ENCODE measurements around the gene STK35. TPM values are rescaled to one million over a fixed set of nuclear protein-coding genes. Genes with fewer than 3 reads are reported as not detected.

Gene STK35
- total and polyA plus RNA-seq, 2 donors (not counting 3 experiments of a cell fraction or from before 2014, with no cell fraction given): 10.2 to 17.5 TPM

DNA sequence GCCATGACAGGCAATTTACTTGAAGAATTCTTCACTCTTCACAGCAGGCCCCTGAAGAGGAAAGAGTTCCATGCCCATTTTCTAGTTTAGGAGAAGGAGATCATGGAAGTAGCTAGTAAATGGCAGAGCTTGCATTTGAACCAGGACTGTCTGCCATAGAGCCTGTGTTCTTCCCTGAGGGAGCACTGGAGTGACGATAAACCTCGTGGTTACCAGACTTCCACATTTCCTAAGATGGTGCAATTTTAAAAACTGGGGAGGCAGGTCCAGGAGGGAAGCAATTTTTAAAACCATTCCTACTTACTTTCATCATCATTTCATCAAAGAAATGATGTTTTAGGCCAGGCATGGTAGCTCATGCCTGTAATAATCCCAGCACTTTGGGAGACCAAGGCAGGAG lies 36.8 kb downstream of the STK35 start:
- TF ChIP-seq JUN (IDR thresholded peaks at IDR 0.05; ENCODE audit: borderline replicate concordance, insufficient read depth, insufficient read length, low read depth) (no peak), GATA2 (IDR thresholded peaks at IDR 0.05; ENCODE audit: insufficient read depth, insufficient read length, low read depth, low read length) (no peak), EZH2 (IDR thresholded peaks at IDR 0.05; ENCODE audit: borderline replicate concordance, low read depth, low read length, severe bottlenecking) (no peak), MYC (IDR thresholded peaks at IDR 0.05; ENCODE audit: low read depth, low read length) (no peak), CTCF (IDR thresholded peaks at IDR 0.05; ENCODE audit: extremely low read depth in 1 of 2, insufficient read depth in 1 of 2, low read depth in 1 of 2, low read length in 2 of 2) (no peak), POLR2A (IDR thresholded peaks at IDR 0.05; ENCODE audit: low read depth, low read length) (no peak), FOS (IDR thresholded peaks at IDR 0.05; ENCODE audit: borderline replicate concordance, insufficient read depth, low read length) (no peak), MAX (IDR thresholded peaks at IDR 0.05; ENCODE audit: insufficient read depth, insufficient read length) (no peak), POLR2AphosphoS5 (IDR thresholded peaks at IDR 0.05; ENCODE audit: insufficient read depth, low read depth, low read length) (no peak)
- H3K9ac ChIP-seq (replicated peaks; ENCODE audit: extremely low read depth, insufficient read depth, low read length): no peak overlapping the region
- no peaks in the 10 kb centered on the region for H3K36me3 ChIP-seq (ENCODE audit: control insufficient read depth in 2 of 2, extremely low read depth in 1 of 2, insufficient read depth in 2 of 2, low read length in 2 of 2)
- H3K27ac ChIP-seq (ENCODE audit: insufficient read depth, low read depth, low read length): no peak overlapping the region
- ChIA-PET CTCF (interaction anchor here (1.1 to 2.0 kb wide), 2 partner anchors 13 to 34 kb away, joined by 3 to 7 read pairs; no protein-coding TSS in a partner anchor), POLR2A (no interaction called here)
- DNase-seq (ENCODE audit: low read depth, low spot score) (no peak), FAIRE-seq (no peak)
- dilution Hi-C loops (cut with MboI; ENCODE audit: extremely low pct_ligation_motif_present, low sequenced_read_pairs): no loop called here
- H3K27me3 ChIP-seq (ENCODE audit: control insufficient read depth in 2 of 2, insufficient read depth in 2 of 2, low read length in 2 of 2): no peaks in the 10 kb centered on the region
- no peaks in the 10 kb centered on the region for H3K9me3 ChIP-seq (replicated peaks; ENCODE audit: control insufficient read depth, insufficient read depth, low read length)
- no peaks in the 10 kb centered on the region for H3K4me1 ChIP-seq (ENCODE audit: control insufficient read depth, extremely low read depth, insufficient read depth, low read length)
- H3K4me3 ChIP-seq (replicated peaks in 1 of 3; ENCODE audit: insufficient read depth in 1 of 3, low read depth in 1 of 3, low read length in 3 of 3): no peak overlapping the region
- no peak overlapping the region for H2AFZ ChIP-seq (ENCODE audit: low read depth, low read length)
- H4K20me1 ChIP-seq (replicated peaks; ENCODE audit: control insufficient read depth, extremely low read depth, insufficient read depth, low read length): no peaks in the 10 kb centered on the region
- H3K9me1 ChIP-seq (replicated peaks; ENCODE audit: control insufficient read depth, extremely low read depth, insufficient read depth, low read length): no peaks in the 10 kb centered on the region
- peaks cover 26% of the 10 kb centered on the region for H3K79me2 ChIP-seq (ENCODE audit: control insufficient read depth, insufficient read depth, low read length)
- H3K4me2 ChIP-seq (ENCODE audit: insufficient read depth, low read length): no peak overlapping the region
- no TSS peak for BruUV-seq (replicated peaks)
- intact Hi-C loops (cut with micrococcal nuclease): no loop called here

All from endothelial cell of umbilical vein (primary cell).